Activated T-cell treated with anti-CD3 and anti-CD28 coated beads, Interleukin-2, amount 50 U/mL, for 1 hour (primary cell): Measurements from ENCODE around the gene NDUFS4.
"Not testable (repeated sequence)": the region's sequence is repeated elsewhere in the genome, so short reads cannot be mapped to it uniquely, and the experiment has no call there.

Experiments
- DNase-seq: peaks from one replicate; pipeline ENCODE4 v3.0.0-alpha.2; 2020

NDUFS4 gene

DNA sequence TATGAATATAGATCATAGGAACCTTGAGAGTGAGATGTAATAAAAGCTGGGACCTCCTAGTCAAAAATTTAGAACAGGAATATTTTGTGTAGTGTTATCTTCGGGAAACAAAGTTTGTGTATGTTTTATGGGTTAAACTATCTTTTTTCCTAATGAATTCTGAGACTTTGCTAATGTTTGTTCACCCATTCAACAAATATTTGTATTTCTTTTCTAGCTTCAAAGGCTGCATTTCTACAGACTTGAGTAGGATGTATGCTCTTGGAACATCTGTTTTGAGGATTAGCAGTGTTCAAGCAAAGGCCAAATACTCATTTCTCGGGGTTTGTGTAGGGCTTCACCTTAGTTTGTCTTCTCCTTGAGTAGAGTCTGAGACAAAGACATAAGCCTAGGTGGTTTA is 16.2 kb downstream of the NDUFS4 start:
- DNase-seq, result no peak

DNA sequence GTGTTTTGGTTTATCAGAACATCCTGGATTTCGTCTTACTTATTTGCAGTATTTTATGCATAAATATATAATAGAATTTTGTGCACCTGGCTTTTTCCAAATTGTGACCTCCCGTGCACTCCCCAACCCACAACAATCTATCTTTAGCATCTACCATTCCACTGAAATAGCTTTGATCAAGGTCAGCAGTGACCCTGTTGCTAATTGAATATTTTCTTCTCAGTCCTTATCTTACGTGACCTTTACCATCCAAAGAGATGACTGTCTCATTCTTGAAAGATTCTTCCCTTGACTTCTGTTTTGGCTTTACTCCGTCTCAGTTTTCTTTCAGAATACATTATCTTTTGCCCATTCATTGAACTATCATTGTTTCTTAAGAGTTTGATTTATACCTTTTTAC is 18.4 kb downstream of the NDUFS4 start:
- no peak for DNase-seq

DNA sequence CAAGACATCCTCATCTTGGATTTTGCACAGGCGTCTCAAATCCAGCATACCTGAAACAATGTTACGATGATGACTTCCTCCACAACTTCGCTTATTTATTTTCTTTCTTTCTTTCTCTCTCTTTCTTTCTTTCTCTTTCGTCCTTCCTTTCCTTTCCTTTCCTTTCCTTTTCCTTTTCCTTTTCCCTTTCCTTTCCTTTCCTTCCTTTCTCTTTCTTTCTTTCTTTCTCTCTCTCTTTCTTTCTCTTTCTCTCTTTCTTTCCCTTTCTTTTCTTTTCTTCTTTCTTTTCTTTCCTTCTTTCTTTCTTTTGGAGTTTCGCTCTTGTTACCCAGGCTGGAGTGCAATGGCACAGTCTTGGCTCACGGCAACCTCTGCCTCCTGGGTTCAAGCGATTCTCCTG is 20.1 kb downstream of the NDUFS4 start:
- no peak for DNase-seq

DNA sequence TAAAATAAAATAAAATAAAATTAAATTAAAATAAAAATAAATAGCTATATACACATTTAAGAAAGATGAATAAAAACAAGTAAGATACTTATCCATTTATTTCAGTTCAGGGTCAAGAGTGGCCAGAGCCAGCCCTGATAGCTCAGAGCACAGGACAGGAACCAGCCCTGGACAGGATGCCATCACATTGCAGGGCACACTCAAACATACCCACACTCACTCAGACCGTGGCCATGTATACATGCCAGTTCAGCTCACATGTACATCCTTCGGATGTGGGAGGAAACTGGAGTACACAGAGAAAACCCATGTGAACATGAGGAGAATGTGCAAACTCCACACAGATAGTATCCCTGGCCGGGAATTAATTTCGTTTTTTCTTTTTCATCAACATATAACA is 21.8 kb downstream of the NDUFS4 start:
- DNase-seq, result no peak

DNA sequence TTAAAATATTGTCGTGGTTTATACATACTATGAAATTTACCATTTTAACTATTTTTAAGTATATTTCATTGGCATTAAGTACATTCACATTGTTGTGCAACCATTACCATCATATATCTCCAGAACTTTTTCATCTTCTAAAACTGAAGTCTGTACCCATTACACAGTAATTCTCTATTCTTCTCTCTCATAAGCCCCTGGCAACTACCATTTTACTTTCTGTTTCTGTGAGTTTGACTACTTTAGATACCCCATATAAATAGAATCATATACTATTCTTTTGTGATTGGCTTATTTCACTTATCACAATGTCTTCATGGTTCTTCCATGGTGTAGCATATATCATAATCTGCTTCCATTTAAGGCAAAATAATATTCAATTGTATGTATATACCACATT is 30.3 kb downstream of the NDUFS4 start:
- no peak for DNase-seq

DNA sequence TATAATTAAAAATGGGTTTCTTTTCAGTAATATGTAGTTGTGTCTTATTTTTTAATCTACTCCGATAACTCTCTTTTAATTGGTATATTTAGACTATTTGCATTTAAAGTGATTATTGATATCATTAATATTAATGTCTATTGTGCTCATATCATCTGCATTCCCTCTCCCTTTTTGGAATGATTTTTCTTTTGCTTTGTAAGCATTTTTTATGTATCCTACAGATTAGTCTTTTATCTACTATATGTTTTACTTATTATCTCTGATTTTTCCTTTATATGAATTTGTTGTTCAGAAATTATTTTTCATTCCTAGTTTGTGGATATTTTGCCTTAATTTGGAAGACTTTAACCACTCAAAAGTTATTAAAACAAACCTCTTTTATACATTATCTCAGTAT is 34.0 kb downstream of the NDUFS4 start:
- no peak for DNase-seq

DNA sequence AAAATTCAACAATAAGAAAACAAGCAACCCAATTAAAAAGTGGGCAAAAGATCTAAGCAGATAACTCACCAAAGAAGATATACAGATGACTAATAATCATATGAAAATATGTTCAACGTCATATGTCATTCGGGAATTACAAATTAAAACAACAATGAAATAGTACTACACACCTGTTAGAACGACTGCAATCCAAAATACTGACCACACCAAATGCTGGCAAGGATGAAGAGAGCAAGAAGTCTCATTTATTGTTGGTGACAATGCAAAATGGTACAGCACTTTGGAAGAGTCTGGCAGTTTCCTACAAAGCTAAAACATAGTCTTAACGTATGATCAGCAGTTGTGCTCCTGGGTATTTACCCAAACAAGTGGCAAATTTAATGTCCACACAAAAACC is 37.5 kb downstream of the NDUFS4 start:
- no peak for DNase-seq

DNA sequence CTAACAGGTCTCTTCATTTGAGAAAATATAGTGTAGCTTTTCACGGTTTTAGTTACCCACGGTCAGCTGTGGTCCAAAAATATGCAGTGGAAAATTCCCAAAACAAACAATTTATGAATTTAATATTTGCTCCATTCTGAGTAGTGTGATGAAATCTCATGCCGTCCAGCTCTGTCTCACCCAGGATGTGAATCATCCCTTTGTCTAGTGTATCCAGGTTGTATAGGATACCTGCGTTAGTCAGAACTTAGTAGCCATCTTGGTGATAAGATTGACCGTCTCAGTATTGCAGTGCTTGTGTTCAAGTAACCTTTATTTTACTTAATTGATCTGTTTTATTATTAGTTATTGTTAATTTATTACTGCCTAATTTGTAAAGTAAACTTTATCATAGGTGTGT is 41.1 kb downstream of the NDUFS4 start:
- DNase-seq, result no peak

DNA sequence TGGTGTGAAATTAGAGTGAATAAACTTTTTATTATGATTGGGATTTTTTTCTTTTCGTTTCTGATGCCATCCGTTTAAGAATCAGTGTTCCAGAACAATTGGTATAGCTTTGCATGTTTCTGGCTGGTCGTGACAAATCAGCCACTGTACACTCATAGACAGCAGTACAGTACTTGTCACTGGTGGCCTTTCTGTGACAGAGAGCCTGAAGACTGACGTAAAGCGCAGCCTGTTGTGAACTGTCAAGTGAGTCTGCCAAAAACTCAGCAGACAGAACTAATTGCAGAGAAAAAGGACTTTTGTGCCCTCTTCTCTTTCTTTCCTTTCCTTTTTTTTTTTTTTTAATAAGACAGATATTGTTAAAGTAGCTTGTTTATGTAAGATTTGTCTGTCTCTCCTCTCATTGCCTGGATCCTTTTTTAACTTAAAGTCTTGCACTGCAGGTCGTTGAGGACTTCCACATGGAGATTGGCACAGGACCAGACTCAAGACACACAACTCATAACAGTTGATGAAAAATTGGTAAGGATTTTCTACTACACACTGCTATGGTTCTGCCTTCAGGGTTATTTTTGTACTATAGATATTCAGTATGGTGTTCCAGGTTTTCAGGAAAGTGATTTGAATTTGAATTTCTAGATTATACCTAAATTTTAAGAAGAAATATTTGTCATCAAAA is 42.7 kb downstream of the NDUFS4 start:
- DNase-seq, result no peak

DNA sequence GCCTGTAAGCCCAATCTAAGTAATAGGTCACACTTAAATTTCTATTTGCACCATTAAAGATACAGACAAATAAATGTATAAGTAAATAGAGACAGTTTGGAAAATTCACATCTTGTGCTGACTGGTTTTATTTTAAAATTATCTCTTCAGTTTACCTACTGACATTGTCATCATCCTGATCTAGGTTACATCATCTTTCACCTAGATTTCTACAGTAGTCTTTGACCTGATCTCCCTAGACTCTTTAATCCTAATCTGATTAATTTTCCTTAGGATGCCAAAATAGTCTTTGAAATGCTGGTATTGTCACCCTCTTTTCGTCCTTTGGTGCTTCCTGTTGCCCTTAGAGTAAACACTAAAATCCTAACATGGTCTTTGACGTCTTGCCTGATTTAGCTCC is 43.9 kb downstream of the NDUFS4 start:
- no peak for DNase-seq

DNA sequence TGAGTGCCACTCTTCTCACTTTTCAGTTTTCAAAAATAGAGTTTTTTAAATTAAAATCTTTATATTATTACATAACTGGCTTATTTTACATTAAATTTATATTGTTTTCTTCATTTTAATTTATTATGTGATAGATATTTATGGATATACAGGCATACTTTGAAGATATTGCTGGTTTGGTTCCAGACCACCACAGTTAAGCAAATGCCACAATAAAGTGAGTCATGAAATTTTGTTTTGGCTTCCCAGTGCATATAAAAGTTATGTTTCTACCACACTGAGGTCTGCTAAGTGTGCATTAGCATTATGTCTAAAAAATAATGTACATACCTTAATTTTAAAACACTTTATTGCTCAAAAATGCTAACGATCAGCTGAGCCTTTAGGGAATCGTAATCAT is 47.4 kb downstream of the NDUFS4 start:
- DNase-seq, result no peak

DNA sequence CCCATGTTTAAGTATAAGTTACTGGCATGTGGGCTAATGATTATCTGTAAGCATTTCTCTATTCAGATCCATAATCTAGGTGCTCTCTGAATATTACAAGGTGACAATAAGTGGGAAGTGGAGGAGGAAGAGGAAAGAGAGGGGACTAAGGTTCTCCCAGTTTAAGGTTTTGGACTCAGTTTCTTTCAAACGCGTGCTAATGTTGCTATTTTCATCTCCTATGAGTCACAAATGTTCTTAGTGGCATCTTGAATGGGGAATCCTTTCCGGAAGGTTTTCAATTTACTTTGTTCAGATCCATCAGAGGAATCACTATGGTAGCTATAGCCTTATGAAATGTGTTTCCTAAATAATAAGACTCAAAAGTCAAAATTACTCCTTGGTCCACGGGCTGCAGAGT is 48.5 kb downstream of the NDUFS4 start:
- DNase-seq, result not testable (repeated sequence)

DNA sequence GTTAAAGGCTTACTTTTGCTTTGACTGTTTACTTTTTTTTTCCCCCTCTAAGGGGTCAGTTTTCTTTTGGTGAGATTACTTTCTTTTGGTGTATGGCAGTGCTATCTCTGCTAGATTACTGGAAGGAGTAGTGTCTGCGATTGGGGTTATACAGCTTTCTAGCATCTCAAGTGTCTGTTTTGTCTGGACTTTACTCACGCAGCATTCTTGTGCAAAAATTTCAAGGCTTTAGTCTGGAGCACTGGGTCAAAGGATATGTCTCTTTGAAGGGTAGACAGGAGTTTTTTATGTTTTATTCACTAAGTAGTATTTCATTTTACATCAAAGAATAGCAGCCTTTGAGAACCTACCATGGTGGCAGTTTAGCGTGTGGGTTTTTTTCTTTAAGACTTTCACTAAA is 52.6 kb downstream of the NDUFS4 start:
- no peak for DNase-seq

DNA sequence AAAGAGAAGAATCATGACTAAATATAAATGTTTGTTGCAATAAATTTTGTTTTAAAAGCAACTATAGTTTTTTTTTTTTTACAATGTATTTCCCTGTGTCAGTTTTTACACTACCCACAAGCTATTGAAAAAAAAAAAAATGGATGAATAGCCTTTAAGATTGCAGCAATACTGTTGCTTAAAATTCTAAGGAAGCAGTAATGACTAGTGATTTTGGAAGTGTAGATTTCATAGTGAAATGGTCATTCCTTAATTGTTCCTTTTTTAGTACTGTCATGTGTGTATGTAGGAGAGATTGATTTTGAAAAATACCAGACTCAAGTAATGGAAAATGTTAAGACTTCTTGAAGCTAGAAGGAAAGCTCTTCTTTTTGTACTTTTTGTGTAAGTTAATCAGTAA is 53.1 kb downstream of the NDUFS4 start:
- DNase-seq, result no peak

DNA sequence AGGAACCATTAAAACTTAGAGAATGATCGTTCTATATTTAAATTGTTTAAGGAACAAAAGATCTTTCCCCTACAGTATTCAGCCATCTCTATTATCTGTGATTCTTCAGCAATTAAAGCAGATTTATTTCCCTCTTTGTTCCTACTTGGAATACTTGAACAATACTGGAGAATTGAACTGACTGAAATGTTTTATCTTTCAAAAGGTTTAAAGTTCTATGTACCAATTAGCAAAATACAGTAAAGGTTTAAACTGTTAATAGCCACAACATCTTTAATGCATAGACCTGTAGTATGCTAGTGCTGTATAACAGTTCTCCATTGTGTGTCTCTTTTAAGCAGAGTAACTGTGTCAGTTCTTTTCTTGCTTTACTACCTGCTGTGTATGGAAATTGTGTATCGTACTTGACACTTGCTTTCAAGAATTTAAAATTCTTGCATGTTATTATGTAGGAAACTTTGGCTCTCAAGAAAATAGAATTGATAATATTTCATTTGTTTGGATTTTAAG is 54.0 kb downstream of the NDUFS4 start:
- DNase-seq, result no peak

DNA sequence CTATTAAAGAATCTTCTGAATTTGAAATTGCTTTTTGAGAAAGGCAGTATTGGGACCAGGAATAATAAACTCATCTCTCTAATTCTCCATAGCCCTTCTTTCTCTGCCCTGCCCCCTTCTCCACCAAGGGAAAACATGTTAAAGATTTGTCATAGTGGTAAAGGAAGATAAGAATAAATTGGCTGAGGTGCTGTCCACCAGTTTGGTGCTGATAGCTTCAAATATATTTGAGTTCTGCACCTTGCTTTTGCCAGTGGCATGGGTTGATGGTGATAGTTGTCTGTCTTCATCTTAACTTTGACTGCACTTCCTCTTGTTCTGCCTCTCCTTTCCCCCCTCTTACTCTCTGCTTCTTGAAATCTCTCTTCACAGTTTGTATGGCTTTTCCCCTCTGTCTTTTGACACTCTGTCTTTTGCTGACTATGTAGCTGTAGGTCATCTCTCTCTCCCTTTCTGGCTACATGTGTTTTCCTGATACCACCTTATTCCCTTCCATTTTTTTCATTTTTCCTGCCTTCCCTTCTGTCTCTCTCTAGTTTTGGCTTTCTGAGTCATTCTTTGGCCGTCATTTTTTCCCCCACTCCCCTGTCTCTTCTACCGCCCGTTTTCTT is 56.6 kb downstream of the NDUFS4 start:
- no peak for DNase-seq

DNA sequence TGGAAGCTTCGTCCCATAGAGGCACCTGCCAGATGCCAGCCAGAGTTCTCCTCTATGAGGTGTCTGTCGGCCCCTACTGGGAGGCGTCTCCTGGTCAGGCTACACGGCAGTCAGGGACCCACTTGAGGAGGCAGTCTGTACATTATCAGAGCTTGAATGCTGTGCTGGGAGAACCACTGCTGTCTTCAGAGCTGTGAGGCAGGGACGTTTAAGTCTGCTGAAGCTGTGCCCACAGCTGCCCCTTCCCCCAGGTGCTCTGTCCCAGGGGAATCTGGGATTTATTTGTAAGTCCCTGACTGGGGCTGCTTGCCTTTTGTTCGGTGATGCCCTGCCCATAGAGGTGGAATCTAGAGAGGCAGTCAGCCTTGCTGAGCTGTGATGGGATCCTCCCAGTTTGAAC is 70.8 kb downstream of the NDUFS4 start:
- no peak for DNase-seq

DNA sequence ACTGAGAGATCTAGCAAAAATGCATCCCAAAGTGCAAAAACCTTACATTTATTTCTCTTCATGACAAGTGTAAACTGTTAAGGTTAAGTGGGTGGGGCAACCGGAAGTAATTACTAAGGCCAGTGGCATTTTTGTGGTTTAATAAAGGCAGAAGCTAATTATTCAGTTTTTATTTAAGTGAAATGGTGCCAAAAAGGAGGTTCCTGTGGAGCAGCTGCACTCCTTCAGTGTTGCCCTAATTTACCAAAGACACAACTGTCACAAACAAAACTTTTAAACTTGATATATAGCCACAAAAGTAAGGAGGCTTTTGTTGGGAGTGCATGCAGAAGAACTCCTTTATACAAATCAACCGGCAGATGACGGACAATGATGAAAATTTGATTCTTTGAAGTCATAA is 81.6 kb downstream of the NDUFS4 start:
- no peak for DNase-seq

DNA sequence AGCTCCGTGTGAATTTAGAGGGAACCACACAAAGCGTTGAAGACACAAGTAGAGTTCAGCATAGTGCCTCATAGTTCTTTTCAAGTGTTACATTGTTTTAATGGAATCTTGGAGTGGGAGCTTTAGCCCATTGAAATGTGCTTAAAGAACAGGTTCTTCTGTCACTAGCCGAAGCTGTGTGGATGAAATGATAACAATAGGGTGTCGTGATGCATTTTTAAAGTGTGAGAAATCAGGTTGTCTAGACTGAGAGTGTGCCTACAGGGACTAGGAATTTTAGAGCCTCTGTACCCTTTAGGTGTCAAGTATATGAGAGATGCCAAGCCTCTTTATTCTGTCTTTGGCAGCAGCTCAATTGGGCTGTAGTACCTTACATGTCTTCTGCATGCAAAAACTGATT is 83.0 kb downstream of the NDUFS4 start:
- DNase-seq, result no peak

DNA sequence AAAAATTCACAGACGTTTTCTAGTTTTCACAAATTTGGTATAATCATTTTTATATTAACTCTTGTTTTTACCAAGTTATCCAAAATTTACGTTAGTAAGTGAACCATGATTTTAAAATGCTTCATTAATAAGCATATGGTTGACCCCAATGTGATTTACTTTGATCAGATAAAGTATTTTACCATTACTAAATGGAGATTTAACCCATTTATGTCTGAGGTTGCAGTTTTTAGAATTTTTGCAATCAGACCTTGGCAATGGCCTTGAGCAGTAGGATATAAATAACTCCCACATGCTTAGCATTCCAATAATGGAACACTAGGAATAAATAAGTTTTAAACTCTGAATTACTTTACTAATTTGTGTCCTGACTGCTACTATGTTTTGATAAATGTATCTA is 84.6 kb downstream of the NDUFS4 start:
- no peak for DNase-seq

DNA sequence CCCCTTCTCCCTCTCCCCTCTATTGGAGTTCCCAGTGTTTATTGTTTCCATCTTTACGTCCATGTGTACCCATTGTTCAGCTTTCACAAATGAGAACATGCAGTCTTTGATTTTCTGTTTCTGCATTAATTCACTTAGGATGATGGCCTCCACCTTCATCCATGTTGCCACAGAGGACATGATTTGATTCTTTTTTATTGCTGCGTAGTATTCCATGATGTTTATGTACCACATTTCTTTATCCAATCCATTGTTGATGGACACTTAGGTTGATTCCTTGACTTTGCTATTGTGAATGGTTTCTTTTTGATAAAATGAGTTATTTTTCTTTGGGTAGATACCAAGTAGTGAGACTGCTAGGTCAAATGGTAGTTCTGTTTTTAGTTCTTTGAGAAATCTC is 88.9 kb downstream of the NDUFS4 start:
- no peak for DNase-seq

DNA sequence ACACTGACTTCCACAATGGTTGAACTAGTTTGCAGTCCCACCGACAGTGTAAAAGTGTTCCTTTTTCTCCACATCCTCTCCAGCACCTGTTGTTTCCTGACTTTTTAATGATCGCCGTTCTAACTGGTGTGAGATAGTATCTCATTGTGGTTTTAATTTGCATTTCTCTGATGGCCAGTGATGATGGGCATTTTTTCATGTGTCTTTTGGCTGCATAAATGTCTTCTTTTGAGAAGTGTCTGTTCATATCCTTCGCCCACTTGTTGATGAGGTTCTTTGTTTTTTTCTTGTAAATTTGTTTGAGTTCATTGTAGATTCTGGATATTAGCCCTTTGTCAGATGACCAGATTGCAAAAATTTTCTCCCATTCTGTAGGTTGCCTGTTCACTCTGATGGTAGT is 100.1 kb downstream of the NDUFS4 start:
- not testable (repeated sequence) for DNase-seq

DNA sequence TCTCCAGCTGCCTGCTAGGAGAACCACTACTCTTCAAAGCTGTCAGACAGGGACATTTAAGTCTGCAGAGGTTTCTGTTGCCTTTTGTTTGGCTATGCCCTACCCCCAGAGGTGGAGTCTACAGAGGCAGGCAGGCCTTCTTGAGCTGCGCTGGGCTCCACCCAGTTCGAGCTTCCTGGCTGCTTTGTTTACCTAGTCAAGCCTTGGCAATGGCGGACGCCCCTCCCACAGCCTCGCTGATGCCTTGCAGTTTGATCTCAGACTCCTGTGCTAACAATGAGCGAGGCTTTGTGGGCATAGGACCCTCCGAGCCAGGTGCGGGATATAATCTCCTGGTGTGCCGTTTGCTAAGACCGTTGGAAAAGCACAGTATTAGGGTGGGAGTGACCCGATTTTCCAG is 104.9 kb downstream of the NDUFS4 start:
- DNase-seq, result not testable (repeated sequence)

DNA sequence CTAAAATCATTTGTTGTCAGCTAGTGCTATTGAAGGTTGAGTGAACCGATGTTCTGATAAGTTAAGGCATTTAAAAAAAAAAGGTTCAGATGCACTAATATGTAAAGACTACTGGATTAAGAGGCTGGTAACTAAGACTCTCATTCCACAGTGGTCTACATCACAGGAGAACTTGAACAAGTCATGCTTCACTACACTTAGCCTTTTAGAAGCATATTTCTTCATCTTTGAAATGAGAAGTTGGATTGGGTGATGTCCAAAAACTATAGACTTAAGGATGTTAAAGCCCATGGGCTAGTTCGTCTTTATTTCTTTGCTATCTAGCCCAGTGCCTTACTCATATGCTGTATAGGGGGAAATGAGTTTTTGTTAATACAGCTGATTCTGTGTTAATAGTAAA is 107.2 kb downstream of the NDUFS4 start:
- DNase-seq, result no peak

DNA sequence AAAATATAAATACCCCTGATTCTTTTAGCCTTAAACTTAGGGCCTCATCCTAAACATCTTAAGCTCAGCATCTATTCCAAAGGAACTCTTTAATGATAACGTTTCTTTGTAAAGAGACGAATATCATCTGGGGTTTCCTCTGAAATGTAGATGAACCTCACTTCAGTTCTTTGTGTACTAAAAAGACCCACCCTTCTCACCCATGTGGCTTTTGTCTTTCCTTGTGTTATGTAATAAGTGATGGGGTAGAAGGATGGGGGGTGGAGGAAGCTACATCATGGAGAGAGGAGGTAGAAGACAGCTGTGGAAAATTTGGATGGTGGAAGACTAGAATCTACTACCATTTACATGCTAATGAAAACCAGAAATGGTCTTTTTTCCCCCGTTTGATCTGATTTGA is 111.0 kb downstream of the NDUFS4 start:
- DNase-seq, result no peak
